GF-D8 (cell line): ENCODE data around the gene DIPK1B.

Experiments used
- DNase-seq: peaks from one replicate; lab custom pipeline; 2025; lab: John Stamatoyannopoulos, UW

Gene DIPK1B

DNA sequence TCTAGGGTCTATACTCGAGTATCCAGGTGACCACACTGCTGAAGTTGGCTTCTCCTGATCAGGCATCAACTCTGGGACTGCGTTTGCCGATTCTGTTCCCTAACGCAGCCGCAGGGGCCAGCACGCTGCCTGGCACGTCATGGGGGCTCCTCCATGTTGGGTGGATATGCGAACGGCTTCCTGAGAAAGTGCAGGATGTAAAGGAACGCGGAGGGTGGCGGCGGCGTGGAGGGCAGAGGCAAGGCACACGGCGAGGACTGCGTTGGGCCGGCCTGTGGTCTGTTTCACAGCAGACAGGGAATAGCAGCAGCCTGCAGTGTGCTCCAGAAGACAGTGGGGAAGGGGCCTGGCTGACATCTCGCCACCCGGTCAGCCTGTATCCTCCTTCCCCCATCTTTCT lies 26.6 kb downstream of the DIPK1B start:
- DNase-seq = no peak

DNA sequence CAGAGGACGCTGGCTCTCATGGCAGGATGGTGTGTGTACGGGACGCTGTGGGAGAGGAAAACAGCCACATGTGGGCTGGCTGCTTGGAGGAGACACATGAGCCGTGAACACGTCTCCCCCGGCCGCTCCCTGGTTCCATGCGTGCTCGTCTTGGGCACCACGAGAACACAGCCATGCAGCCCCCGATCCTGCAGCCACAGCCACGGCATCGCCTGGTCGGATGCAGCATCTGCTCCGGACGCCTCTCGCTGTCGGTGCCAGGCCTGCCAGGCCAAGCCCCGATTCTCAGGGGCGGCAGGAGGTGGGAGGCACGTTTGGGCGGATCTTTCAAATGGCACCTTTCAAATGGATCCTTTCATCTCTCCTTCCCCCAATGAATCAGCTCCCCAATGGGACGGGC lies 27.1 kb downstream of the DIPK1B start:
- no peak for DNase-seq

DNA sequence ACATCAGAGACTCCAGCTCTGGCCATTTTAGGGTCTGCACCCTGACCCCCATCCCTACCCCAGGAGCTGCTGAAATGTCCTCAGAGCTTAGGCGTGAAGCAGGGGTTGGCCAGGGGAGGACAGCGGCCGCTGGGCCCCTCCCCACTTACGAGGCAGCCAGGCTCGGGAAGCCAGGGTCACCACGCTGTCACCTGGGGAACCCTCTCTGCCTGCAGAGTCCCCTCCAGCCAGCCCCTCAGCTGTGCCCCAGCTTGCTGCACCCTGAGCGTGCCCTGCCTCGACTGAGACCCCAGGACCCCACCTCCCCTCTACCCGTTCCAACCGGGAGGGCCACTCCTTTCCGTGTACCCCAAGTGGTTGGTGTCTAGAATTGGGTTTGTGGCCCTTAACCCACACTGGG lies 27.7 kb downstream of the DIPK1B start:
- no peak for DNase-seq

DNA sequence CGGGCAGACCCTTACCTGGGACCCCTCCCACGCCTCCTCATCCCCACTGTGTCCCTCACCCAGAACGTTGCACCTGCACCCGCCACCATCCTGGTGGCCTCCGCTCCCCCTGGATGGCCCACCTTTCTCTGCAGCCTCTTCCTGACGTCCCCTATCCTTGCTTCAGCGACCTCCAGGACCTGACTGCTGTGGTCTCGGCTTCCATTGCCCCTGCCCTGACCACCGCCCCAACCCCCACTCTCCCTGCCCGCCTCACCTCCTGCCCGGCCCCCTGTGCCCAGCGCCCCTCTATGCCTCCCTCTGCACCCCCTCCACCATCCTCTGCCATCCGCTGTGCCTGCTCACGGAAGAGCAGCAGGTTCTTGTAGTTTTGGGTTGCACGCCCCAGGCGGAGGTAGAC lies 28.1 kb downstream of the DIPK1B start:
- DNase-seq = no peak

DNA sequence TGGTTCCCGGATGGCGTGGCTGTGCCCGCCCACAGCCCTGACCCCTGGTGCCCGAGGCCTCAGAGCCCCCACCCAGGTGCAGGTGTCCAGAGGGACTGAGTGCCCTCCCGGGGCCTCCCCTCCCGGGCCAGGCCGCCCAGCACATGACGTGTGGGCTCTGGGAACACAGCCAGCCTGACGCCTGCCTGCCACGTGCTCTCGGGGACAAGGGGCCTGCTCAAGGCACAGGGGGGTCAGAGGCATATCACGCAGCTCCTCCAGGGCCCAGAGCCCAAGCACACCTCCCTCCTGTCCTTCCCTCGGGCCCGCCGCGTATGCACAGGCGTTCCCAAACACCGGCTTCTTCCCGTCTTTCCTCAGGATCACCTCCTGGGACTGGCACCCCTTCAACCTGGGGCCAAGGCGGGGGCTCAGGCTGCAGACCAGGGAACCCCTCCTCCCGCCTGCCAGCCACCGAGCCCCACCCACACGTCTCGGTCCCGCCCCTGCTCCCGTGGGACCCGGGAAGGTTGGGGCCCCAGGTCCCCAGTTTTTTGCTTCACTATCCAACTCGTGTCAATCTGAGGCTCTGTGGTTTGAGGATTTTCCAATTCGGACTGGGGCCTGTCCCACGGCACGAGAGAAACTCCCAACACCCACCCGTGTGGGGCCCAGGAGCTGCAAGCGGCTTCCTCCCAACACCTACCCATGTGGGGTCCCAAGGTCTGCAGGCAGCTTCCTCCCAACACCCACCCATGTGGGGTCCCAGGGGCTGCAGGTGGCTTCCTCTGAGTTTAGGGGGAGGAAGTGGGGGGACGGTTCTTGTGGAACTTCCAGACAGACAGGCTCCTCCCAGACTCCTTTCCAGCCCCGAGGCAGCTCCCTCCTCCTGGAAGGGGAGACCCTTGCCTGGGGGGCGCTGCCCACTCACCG lies 28.9 kb downstream of the DIPK1B start:
- no peak for DNase-seq

DNA sequence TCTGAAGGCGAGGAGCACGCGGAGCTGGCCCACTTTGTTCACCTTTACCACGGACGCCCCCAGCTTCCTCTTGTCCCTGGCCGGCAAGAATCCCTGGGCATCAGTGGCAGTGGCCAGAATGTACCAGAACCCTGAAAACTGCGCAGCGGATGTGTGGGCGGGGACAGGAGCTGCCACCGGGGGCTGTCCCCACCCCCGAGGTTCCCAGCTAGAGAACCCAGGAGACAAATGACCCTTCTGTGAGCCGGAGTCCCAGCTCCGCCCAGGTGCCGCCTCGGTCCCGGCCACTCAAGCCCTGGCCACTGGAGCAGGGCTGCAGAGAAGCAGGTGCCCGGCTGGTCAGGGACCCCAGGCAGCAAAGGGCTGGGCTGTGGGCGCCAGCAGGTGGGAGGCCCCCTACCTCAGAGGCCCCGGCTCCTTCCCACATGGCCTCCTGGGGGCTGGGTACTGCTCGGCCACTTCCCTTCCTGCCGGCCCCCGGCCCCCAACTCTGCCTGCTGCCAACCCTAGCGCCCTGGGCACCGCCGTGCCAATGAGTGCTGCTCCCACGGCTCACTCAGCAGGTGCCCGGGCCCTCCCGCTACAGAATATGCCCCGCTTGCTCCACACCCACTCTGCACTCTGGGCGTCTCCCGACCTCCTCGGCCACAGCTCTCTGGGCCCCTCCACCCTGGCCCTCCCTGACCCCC lies 29.7 kb downstream of the DIPK1B start:
- DNase-seq = no peak

DNA sequence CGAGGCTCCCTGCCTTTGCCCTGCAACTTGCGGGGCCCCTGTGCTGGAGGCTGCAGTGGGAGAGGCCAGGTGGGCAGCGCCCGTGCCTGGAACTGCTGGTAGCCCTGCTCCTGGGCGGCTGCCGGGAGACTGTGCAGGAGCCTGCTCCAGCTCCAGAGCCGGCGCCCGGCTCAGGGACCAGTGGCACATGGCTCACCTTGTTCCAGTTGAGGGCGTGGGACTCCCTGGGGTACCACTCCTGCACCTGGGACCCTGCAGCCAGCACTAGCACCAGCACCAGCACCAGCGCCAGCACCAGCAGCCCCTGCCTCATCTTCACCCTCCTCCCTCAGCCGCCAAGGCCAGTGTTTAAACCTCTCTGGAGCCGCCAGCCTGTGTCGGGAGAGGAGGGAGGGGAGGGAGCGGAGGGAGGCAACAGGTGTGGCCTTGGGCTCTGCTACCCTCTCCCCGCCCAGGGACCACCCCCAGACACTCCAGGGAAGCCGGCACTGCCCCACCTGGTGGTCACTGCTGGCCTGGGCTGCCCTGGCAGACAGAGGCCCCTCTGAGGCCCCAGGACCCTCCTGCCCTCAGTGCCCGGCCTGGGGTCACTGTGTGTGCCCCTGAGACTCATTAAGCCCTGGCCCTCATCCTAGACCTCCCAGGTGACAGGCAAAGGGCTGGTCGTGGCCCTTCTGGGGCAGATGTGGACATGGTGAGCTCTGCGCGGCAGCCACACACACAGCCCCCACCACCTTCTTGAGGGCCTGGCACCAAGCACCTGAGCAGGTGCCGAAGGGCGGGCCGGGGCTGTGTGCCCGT lies 30.4 kb downstream of the DIPK1B start, which contains the start of gene LCN10:
LCN10 (minus strand) TSS at position 350 of the 801 bp plus-strand sequence; CDS start at position 313, 37 bp downstream.
- DNase-seq = no peak

DNA sequence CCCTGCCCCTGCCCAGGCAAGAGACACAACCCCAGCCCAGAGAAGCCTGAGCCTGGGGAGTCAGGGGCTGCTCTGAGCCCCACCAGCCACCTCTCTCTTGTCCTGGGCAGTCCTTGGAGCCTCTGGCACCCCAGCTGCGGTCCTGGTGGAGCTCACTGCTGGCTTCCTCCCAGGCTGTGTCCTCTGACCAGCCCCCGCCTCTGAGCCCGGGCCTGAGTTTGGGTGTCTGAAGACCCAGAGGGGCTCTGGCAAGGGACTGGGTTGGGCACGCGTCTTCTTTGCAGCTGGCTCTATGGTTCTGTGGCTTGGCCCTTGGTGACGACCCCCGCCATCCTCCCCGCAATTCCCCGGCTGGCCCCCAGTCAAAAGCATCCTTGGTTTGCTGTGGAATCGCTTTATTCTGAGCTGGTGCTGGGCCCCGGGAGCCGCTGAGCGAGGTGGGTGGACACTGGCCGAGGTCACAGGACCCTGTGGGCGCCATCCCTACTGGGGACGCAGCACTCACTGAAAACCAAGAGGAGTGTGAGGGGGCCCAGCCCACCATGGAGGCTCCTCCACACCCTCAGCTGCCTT lies 31.4 kb downstream of the DIPK1B start:
- no peak for DNase-seq

DNA sequence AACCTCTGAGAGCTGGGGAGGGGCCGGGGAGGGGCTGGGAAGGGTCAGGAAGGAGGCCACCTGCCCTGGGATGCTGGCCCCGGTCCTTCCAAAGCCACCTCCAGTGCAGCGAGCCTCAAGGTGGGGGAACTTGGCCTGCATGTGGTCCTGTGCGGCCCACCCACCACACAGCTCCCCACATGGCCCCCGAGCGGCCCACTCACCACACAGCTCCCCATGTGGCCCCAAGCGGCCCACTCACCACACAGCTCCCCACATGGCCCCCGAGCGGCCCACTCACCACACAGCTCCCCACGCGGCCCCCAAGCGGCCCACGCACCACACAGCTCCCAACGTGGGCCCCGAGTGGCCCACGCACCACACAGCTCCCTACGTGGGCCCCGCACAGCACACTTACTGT lies 32.4 kb downstream of the DIPK1B start:
- DNase-seq = no peak

DNA sequence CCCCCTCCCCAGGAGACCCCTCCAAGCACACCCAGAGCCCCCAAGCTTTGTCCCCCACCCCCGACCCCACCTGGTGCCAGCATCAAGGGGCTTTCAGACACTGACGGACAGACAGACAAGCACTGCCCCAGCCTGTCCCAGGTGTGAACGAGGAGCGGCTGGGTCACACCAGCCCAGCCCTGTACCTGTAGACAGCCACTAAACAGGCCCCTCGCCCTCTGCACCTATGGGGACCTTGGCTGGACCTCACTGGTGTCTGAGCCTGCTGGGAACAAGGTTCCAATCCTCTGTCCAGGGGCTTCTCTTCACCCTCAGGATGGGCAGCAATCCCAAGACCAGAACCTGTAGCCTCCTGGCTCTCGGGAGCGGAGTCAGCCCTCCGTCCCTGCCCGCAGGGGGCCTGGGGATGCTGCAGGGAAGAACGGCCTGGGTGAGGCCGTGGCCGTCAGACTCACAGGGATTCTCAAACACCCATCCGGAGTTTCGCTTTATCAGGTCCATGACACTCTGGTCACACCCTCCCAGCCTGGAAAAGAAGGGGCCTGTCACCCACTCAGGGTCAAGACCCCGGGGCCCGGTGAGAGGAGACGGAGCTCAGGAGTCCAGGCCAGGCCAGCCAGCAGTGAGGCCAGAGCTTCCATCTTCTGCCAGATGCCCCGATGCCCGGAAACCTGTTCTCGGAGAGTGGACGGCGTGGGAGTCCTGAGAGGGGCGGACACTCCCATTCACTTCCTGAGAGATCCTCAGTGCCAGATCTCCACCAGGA lies 33.2 kb downstream of the DIPK1B start:
- no peak for DNase-seq

DNA sequence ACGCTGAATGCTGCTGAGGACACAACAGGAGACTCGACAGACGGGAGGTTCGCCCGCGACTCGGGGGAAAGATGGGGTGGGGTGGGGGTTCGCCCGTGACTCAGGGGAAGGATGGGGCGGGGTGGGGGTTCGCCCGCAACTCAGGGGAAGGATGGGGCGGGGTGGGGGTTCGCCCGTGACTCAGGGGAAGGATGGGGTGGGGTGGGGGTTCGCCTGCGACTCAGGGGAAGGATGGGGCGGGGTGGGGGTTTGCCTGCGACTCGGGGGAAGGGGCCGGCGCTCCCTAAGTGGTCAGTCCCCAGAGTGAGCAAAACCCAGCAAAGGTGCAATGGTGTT lies 33.8 kb downstream of the DIPK1B start:
- no peak for DNase-seq

DNA sequence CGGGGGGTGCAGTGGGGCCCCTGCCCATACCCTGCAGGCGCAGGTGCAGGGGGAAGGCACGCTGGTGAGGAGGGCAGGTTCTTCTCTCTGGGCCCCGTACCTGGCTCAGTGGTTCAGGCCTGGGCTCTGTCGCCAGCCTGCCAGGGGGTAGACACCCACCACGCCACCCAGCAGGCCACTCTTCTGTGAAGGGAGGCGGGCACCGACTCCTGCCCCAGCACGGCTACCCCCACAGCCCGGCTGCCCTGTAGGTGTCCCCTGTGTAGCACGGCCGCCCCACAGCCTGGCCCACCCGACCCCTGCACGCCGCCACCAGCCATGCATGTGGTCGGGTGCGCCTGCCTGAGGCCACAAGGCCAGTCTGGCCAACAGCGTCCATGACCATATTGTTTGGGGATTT lies 34.2 kb downstream of the DIPK1B start:
- no peak for DNase-seq

DNA sequence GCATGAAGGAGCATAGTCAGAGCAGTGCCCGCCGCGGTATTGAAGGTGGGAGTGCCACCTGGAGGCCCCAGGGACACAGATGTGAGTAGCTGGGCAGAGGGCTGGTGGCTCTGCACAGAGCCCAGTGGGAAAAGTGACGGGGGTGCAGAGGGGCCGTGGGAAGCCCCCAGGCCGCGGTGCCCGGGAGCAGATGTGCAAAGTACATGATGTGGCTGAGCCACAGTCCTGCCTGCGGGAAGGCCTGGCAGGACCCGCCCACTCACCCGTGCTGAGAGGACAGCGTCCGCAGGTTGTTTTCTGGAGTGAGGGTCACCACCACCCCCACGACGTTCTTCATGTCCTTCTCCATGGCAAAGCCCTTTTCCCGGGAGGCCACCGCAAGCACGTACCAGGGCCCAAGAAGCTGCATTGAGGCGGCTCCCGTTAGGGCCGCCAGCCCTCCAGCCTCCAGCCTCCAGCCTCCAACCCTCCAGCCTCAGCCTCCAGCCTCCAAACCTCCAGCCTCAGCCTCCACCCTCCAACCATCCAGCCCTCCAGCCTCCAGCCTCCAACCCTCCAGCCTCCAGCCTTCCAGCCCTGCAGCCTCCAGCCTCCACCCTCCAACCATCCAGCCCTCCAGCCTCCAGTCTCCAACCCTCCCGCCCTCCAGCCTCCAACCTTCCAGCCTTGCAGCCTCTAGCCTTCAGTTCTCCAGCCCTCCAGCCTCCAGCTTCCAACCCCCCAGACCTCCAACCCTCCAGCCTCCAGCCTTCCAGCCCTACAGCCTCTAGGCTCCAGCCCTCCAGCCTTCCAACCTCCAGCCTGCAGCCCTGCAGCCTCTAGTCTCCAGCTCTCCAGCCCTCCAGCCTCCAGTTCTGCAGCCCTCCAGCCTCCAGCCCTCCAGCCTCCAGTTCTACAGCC lies 35.0 kb downstream of the DIPK1B start:
- no peak for DNase-seq

DNA sequence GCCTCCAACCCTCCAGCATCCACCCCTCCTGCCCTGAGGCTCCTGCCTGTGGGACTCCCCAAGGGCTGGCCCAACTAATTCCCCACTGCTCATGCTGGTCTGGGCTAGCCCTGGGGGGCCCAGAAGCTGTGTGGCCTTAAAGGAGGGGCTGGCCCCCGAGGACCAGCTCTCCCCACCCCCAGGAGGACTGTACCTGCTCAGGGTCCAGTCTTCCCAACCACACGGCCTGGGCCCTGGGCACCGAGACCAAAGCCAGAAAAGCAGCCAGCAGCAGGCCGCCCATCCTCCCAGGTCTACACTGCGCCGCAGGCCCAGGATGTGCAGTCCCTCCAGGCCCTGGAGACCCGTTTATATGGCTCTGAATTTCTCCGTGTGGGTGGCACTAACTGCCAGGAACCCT lies 35.8 kb downstream of the DIPK1B start, which contains the start of gene LCN6:
LCN6 (minus strand) TSS at position 325 of the 400 bp plus-strand sequence; CDS start at position 283, 42 bp downstream.
- no peak for DNase-seq

DNA sequence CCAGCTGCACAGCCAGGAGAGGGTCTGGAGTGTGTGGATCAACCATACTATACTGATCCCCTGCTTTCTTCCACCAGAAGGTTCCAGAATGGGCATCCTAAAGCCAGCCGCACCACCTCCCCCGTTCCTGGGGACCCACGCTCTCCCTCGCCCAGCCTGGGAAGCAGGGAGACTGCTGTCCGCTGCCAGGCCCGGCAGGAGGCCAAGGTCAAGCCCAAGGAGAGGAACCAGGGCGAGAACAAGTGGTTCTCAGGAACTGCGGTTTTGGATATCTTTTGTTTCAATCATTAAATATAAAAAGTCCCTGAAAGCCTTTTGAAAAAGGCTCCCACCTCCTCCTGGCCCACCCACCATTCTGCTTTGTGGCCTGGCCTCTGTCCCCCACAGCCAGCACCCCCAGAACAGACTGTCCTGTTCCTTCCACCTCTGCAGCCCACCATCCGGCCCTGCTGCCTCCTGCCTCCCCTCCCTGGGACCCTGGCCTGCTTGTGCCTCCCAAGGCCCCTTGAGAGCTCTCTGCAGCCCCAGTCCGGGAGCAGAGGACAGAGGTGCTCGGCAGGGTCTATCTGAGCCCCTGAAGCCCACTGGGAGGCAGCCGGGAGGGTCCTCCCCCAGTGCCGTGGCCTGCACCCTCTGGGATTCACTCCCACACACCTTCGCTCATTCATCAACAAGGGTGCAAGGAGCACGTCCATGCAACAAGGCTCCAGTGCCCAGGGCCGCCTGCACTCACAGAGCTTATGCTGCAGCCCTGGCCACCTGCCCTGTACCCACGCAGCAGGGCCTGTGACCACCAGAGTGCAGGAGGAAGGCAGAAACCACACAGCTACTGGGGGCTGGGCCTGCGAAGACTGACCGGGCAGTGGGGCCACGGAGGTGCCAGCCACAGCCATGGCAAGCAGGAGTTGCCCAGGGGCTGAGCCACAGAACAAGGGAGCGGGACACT lies 36.6 kb downstream of the DIPK1B start:
- peak; percentile 48 for DNase-seq

DNA sequence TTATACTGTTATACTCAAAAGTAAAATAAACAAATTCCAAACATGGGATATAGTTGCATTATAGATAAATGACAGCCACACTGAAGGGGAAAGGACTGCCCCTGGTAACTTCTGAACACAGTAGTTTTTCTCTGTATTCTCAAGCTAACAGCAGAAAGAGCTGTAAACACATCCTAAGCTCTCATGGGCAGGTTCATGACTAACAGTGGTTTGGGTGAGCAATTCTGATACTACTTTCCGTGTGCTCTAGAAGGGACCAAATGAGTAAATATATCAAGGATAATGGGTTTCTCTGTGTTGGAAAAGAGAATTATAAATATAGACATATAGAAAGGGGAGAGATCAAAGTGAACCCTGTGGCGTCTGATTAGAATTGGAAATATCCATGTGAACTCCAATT lies 38.2 kb downstream of the DIPK1B start:
- no peak for DNase-seq

DNA sequence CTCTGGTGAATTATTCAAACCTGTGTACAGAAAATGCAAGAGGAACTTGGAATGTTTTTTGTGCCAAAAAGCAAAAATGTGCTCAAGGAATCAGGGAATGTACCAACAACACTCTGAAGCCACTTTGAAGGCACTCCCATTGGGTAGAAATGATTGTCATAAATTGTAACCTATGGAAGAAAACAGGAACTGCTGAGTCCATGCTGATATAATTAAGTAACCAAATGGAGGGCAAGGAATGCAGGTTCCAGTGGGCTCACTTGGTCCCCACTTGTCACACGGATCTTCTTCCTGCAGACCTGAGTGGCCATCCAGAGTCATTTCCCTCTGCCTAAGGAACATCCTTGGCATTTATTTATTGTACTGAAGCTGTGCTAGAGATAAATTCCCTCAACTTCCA lies 38.9 kb downstream of the DIPK1B start:
- DNase-seq = peak; percentile 18

DNA sequence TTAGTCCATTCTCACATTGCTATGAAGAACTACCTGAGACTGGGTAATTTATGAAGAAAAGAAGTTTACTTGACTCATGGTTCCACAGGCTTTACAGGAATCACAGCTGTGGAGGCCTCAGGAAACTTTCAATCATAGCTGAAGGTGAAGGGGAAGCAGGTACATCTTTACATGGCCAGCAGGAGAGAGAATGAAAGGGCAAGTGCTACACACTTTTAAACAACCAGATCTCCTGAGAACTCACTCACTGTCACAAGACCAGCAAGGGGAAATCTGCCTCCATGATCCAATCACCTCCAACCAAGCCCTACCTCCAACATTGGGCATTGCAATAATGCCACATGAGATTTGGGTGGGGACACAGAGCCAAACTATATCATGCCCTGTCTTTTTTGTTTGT lies 39.4 kb downstream of the DIPK1B start:
- no peak for DNase-seq

DNA sequence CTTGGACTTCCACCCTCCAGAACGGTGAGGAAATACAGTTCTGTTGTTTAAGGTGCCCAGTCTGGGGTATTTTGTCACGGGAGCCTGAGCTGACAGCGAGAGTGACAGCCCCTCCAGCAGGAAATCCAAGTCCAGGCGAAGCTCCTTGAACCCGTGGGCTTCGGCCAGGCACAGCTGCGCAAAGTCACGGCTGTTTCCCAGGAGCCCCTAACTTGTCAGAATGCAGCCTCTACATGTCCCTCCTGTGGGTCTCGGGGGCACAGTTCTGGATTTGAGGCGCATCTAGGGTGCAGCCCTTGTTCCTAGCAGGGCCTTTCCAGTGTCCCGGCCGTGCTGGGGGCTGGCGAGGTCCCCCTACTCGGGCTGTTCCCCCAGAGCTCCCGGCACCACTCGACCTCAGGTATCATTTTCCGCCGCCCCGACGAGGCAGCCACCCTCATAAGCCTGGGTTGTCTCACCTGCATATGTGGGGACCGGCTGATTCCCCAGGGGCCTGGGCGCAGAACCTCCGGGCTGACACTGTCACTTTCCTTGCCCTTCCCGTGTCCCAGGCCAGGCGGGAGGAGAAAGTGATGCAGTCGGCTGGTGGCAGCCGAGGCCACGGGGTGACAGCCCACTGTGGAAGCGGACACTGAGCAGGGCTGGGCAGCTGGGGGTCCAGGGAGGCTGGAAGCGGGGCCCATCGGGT lies 41.1 kb downstream of the DIPK1B start:
- DNase-seq = no peak
